GM19099 (cell line): ENCODE data around the gene EHBP1L1.

Experiments
- POLR2A ChIP-seq: IDR thresholded peaks from 3 replicates; pipeline ENCODE4 v1.6.1; 2011; ENCODE audit warnings: low read depth; ENCODE audit not compliant: insufficient read length; ENCODE audit errors: extremely low read depth

Gene EHBP1L1

GRCh38 chr11:65556470-65557279, 19.2 kb upstream of the EHBP1L1 start:
- no peak for TF ChIP-seq POLR2A

- TF ChIP-seq POLR2A = no peak
These were observed 18.4 kb upstream of the EHBP1L1 start for GRCh38 chr11:65557280-65558001.

GRCh38 chr11:65558002-65558929, 17.6 kb upstream of the EHBP1L1 start, which contains the start of gene LTBP3:
Gene LTBP3 (minus strand): TSS chr11:65558359. CDS start chr11:65557959, 400 bp downstream.
- TF ChIP-seq POLR2A = peak; percentile 42

GRCh38 chr11:65558930-65559509, 16.8 kb upstream of the EHBP1L1 start:
- TF ChIP-seq POLR2A = no peak

GRCh38 chr11:65559535-65559934, 16.3 kb upstream of the EHBP1L1 start:
- no peak for TF ChIP-seq POLR2A

GRCh38 chr11:65559951-65560537, 15.8 kb upstream of the EHBP1L1 start:
- TF ChIP-seq POLR2A = no peak

- no peak for TF ChIP-seq POLR2A
These were observed 15.1 kb upstream of the EHBP1L1 start for GRCh38 chr11:65560555-65561418.

- no peak for TF ChIP-seq POLR2A
These were observed 13.8 kb upstream of the EHBP1L1 start for GRCh38 chr11:65562020-65562419.

- no peak for TF ChIP-seq POLR2A
These were observed 13.1 kb upstream of the EHBP1L1 start for GRCh38 chr11:65562788-65563187.

GRCh38 chr11:65563601-65564000, 12.3 kb upstream of the EHBP1L1 start:
- TF ChIP-seq POLR2A = no peak

- no peak for TF ChIP-seq POLR2A
These were observed 10.0 kb upstream of the EHBP1L1 start for GRCh38 chr11:65565624-65566453.

GRCh38 chr11:65569164-65569972, 6.5 kb upstream of the EHBP1L1 start:
- TF ChIP-seq POLR2A = no peak
